Posterior vena cava (tissue), 2 donors: ENCODE data around the gene SLC39A10. TPM values are rescaled to one million over a fixed set of nuclear protein-coding genes. Genes with fewer than 3 reads are reported as not detected.

Source experiments
- DNase-seq: peaks from one replicate; pipeline ENCODE4 v3.0.0-alpha.2; 2020; ENCODE audit warnings: low spot score
- intact Hi-C, 2 donors: fragments of 100-400 bp; cut with DNase I; formaldehyde crosslinking; loops; one replicate each; pipeline versions ENCODE4 v1.14.1 to v1.14.2; 2022 to 2023
- total RNA-seq, 2 donors: library from RNA; stranded (reverse); fragmentation: NEBNext Ultra II Directional; extraction: Animal tissue kit (Norgen Biotek cat#: 25700); gene quantifications; one replicate each; pipeline ENCODE4 v1.2.1, GENCODE V29; 2021
- donor health status: DM: yes; HTN: yes; CAD: no.
- donor health status: DM: yes; HTN: yes; CAD: no.

Gene SLC39A10
- total RNA-seq, 2 donors from 2014 or later: 23.5 to 23.6 TPM

GRCh38 chr2:195763866-195764265 is 106.8 kb downstream of the SLC39A10 start:
- no peak for DNase-seq
- intact Hi-C loops: no loop called here

- no peak for DNase-seq
- intact Hi-C loops: no loop called here
Observed at GRCh38 chr2:195766691-195767090, 109.7 kb downstream of the SLC39A10 start.

- intact Hi-C loops: no loop called here
- no peak for DNase-seq
Observed at GRCh38 chr2:195768431-195768830, 111.4 kb downstream of the SLC39A10 start.

- DNase-seq: no peak
- intact Hi-C loops: no loop called here
Observed at GRCh38 chr2:195769975-195770374, 112.9 kb downstream of the SLC39A10 start.

- no peak for DNase-seq
- intact Hi-C loops: no loop called here
Observed at GRCh38 chr2:195779491-195779890, 122.5 kb downstream of the SLC39A10 start.

- no peak for DNase-seq
- intact Hi-C loops: no loop called here
Observed at GRCh38 chr2:195782156-195782555, 125.1 kb downstream of the SLC39A10 start.
